ENCODE data around the gene STAT4.

Gene STAT4

GRCh38 chr2:191109888-191110287 is 40.9 kb downstream of the STAT4 start (continued):
- no peak for TF ChIP-seq ZNF280D (tag by site-specific recombination; IDR thresholded peaks at IDR 0.05)
- no peak for TF ChIP-seq ZNF221 (tag by site-specific recombination; IDR thresholded peaks at IDR 0.05; ENCODE audit: borderline replicate concordance)

- ChIA-PET POLR2A (no interaction called here), CTCF (interaction anchor here (0.5 kb wide), 1 partner anchor 30 kb away, joined by 4 read pairs; no protein-coding TSS in a partner anchor)
- TF ChIP-seq PATZ1 (tag by site-specific recombination; IDR thresholded peaks at IDR 0.05), result no peak
- TF ChIP-seq ZFP41 (tag by site-specific recombination; IDR thresholded peaks at IDR 0.05; ENCODE audit: borderline replicate concordance), result no peak
- no peak for TF ChIP-seq TRIM28 (IDR thresholded peaks at IDR 0.05; ENCODE audit: borderline replicate concordance, low read length)
- no peak for TF ChIP-seq ZNF214 (tag by site-specific recombination; IDR thresholded peaks at IDR 0.05; ENCODE audit: borderline replicate concordance)
- no peak for TF ChIP-seq ZNF639 (tag by site-specific recombination; IDR thresholded peaks at IDR 0.05)
- TF ChIP-seq ZNF610 (tag by site-specific recombination; IDR thresholded peaks at IDR 0.05; ENCODE audit: borderline replicate concordance), result no peak
- no peak for TF ChIP-seq ZNF830 (tag by site-specific recombination; IDR thresholded peaks at IDR 0.05; ENCODE audit: low read depth)
- TF ChIP-seq ZNF670 (tag by site-specific recombination; IDR thresholded peaks at IDR 0.05; ENCODE audit: low read depth), result no peak
- TF ChIP-seq GFI1B (tag by site-specific recombination; IDR thresholded peaks at IDR 0.05), result no peak
- TF ChIP-seq ZNF792 (tag by site-specific recombination; IDR thresholded peaks at IDR 0.05), result no peak
- no peak for TF ChIP-seq FEZF1 (tag by site-specific recombination; IDR thresholded peaks at IDR 0.05)
- TF ChIP-seq ZNF544 (tag by site-specific recombination; IDR thresholded peaks at IDR 0.05), result no peak
- no peak for TF ChIP-seq ZNF513 (tag by site-specific recombination; IDR thresholded peaks at IDR 0.05)
- TF ChIP-seq SP2 (tag by site-specific recombination; IDR thresholded peaks at IDR 0.05), result no peak
- no peak for TF ChIP-seq ZNF280D (tag by site-specific recombination; IDR thresholded peaks at IDR 0.05)
- no peak for TF ChIP-seq HIC1 (tag by site-specific recombination; IDR thresholded peaks at IDR 0.05)
- TF ChIP-seq ZNF776 (tag by site-specific recombination; IDR thresholded peaks at IDR 0.05; ENCODE audit: borderline replicate concordance), result no peak
- no peak for TF ChIP-seq ZNF239 (tag by site-specific recombination; IDR thresholded peaks at IDR 0.05)
- no peak for TF ChIP-seq ZSCAN16 (tag by site-specific recombination; IDR thresholded peaks at IDR 0.05)
- H3K4me1 ChIP-seq (ENCODE audit: control insufficient read depth, insufficient read depth, low read length), result no peaks in the 10 kb centered on the region
- no peak overlapping the region for H3K27ac ChIP-seq (ENCODE audit: extremely low read depth, low read depth, low read length)
- no peaks in the 10 kb centered on the region for H3K36me3 ChIP-seq (ENCODE audit: control insufficient read depth in 2 of 2, insufficient read depth in 1 of 2, low read length in 2 of 2)
- H3K4me3 ChIP-seq (ENCODE audit: low read depth, low read length), result no peak overlapping the region
- H3K9me3 ChIP-seq (ENCODE audit: control insufficient read depth, insufficient read depth, low read depth, low read length), result no peaks in the 10 kb centered on the region
These were observed 42.5 kb downstream of the STAT4 start for GRCh38 chr2:191108331-191108730.

All from HEK293 (cell line).